Psoas muscle (tissue), 8 donors: ENCODE measurements around the gene ENTHD1. TPM values are rescaled to one million over a fixed set of nuclear protein-coding genes. Genes with fewer than 3 reads are reported as not detected.
"Not testable (repeated sequence)": the region's sequence is repeated elsewhere in the genome, so short reads cannot be mapped to it uniquely, and the experiment has no call there.

ENCODE experiments used
- ATAC-seq, 4 donors: fragments of 200-7000 bp; cut with Tn5 transposase; one replicate each; pipeline ENCODE4 v1.9.1; 2020; ENCODE audit warnings: moderate library complexity in 3 of 4, mild to moderate bottlenecking in 2 of 4
- DNase-seq, 2 donors: peaks; one replicate each; pipeline ENCODE4 v3.0.0-alpha.2; 2020
- H3K27ac ChIP-seq: fragments of 200-600 bp; one replicate; pipeline ENCODE4 v1.8.0; 2022
- H3K27me3 ChIP-seq, 3 donors: fragments of 200-600 bp in 1 of 3; one replicate each; pipeline versions ENCODE4 v1.6.1 to v1.8.0; 2013 to 2022; ENCODE audit warnings: low read length in 2 of 3, mild to moderate bottlenecking in 2 of 3, moderate library complexity in 1 of 3; ENCODE audit not compliant: insufficient read depth in 3 of 3
- H3K36me3 ChIP-seq, 2 donors: fragments of 200-600 bp in 1 of 2; one replicate each; pipeline versions ENCODE4 v1.6.1 to v1.8.0; 2013 to 2022; ENCODE audit warnings: low read depth in 1 of 2, mild to moderate bottlenecking in 1 of 2, moderate library complexity in 1 of 2; ENCODE audit not compliant: insufficient read depth in 1 of 2
- H3K4me1 ChIP-seq: fragments of 200-600 bp; one replicate; pipeline ENCODE4 v1.8.0; 2022
- H3K4me3 ChIP-seq: fragments of 200-600 bp; one replicate; pipeline ENCODE4 v1.8.0; 2022; ENCODE audit warnings: mild to moderate bottlenecking
- H3K9me3 ChIP-seq: fragments of 200-600 bp; one replicate; pipeline ENCODE4 v1.8.0; 2022
- CTCF ChIP-seq: fragments of 200-600 bp; IDR thresholded peaks from one replicate; pipeline ENCODE4 v1.8.0; 2022; ENCODE audit warnings: antibody characterized with exemption
- WGBS, 3 donors: extraction: QIAGEN DNeasy Blood & Tissue Kit; methylation state at CpG; one replicate each; pipeline versions ENCODE4 v1.1.6 to v1.1.7; 2013; 5-methylcytosine and 5-hydroxymethylcytosine counted together
- intact Hi-C, 2 donors: fragments of 100-400 bp; cut with DNase I; formaldehyde crosslinking; loops; one replicate each; pipeline versions ENCODE4 v1.11.0 to v1.14.2; 2022
- polyA plus RNA-seq, 3 donors: library from polyadenylated mRNA; stranded (reverse); fragments of 200-250 nt; gene quantifications; one replicate each; pipeline ENCODE4 v1.2.3, GENCODE V29; 2013
- total RNA-seq, 4 donors: library from RNA; stranded (reverse); fragmentation: NEBNext Ultra II Directional in 2 of 4; extraction: Animal tissue kit (Norgen Biotek cat#: 25700) in 2 of 4; gene quantifications; one replicate each; pipeline versions ENCODE4 v1.2.1 to v1.2.4, GENCODE V29; 2021 to 2023
- donor health status: healthy with polysubstance abuse.
- donor health status: DM: no; HTN: no; CAD: no; lungs with moderate emphysema.
- donor health status: Bipolar disorder and iron deficiency.
- donor health status: healthy.
- donor health status: DM: yes; HTN: yes; CAD: no.
- donor health status: DM: no; HTN: no; CAD: no.
- donor health status: DM: no; HTN: no; CAD: no.
- donor health status: DM: yes; HTN: yes; CAD: no.

Gene ENTHD1
- total and polyA plus RNA-seq, 7 donors: not detected

GRCh38 chr22:39871008-39871798 is 22.4 kb downstream of the ENTHD1 start:
- Histone ChIP-seq H3K9me3 (peaks cover 4% of the 10 kb centered on the region), H3K27ac (no peak overlapping the region), H3K4me3 (no peak overlapping the region), H3K4me1 (no peaks in the 10 kb centered on the region), H3K36me3 (no peaks in the 10 kb centered on the region), H3K27me3 (peaks cover 0 to 15% (median 2%) of the 10 kb centered on the region in 3 donors)
- no peak for DNase-seq
- no peak for TF ChIP-seq CTCF
- no peak for ATAC-seq
- intact Hi-C loops: no loop called here
- WGBS, 3 donors: 61 to 64% (median 64%) methylated on average over 5 of the region's 5 CpGs

- H3K4me3 ChIP-seq, H3K27ac ChIP-seq, DNase-seq, H3K4me1 ChIP-seq, intact Hi-C loops, H3K36me3 ChIP-seq, H3K9me3 ChIP-seq, ATAC-seq: not testable (repeated sequence)
- peaks cover 0 to 19% (median 2%) of the 10 kb centered on the region in 3 donors for H3K27me3 ChIP-seq
- 86 to 92% (median 90%) methylated on average over 2 of the region's 2 CpGs for WGBS, 3 donors
Measured at GRCh38 chr22:39869797-39870196, 23.8 kb downstream of the ENTHD1 start.

- Histone ChIP-seq H3K4me1 (no peaks in the 10 kb centered on the region), H3K9me3 (peaks cover 4% of the 10 kb centered on the region), H3K36me3 (no peaks in the 10 kb centered on the region), H3K27ac (no peak overlapping the region), H3K4me3 (no peak overlapping the region), H3K27me3 (peaks cover 0 to 26% (median 2%) of the 10 kb centered on the region in 3 donors)
- ATAC-seq (no peak), DNase-seq (no peak)
- WGBS, 3 donors: 42 to 83% (median 49%) methylated on average over 1 of the region's 1 CpG
- intact Hi-C loops: no loop called here
- TF ChIP-seq CTCF: no peak
Measured at GRCh38 chr22:39868741-39869140, 24.8 kb downstream of the ENTHD1 start.

GRCh38 chr22:39859903-39860588 is 33.5 kb downstream of the ENTHD1 start:
- DNase-seq: no peak
- H3K27ac ChIP-seq: no peak overlapping the region
- no peaks in the 10 kb centered on the region for H3K36me3 ChIP-seq
- 58 to 65% (median 62%) methylated on average over 7 of the region's 7 CpGs for WGBS, 3 donors
- no peaks in the 10 kb centered on the region for H3K9me3 ChIP-seq
- no peak for TF ChIP-seq CTCF
- no peak overlapping the region for H3K4me3 ChIP-seq
- ATAC-seq: no peak
- no peaks in the 10 kb centered on the region for H3K4me1 ChIP-seq
- intact Hi-C loops: no loop called here
- H3K27me3 ChIP-seq: peaks cover 3 to 36% (median 5%) of the 10 kb centered on the region in 3 donors

- Histone ChIP-seq H3K36me3 (no peaks in the 10 kb centered on the region), H3K4me3 (no peak overlapping the region), H3K27ac (no peak overlapping the region), H3K9me3 (no peaks in the 10 kb centered on the region), H3K4me1 (no peaks in the 10 kb centered on the region), H3K27me3 (peaks cover 0 to 33% (median 13%) of the 10 kb centered on the region in 3 donors)
- intact Hi-C loops: no loop called here
- ATAC-seq (no peak), DNase-seq (no peak)
- WGBS, 3 donors: 72 to 79% (median 74%) methylated on average over 4 of the region's 4 CpGs
- TF ChIP-seq CTCF: no peak
Measured at GRCh38 chr22:39856588-39856987, 37.0 kb downstream of the ENTHD1 start.
